HCT116 (cell line): ENCODE data around the gene ATG16L2. TPM values are rescaled to one million over a fixed set of nuclear protein-coding genes. Genes with fewer than 3 reads are reported as not detected.

Experiments
- ATAC-seq: fragments of 200-7000 bp; cut with Tn5 transposase; 2 replicates; pipeline ENCODE4 v1.9.1; 2020; ENCODE audit warnings: mild to moderate bottlenecking, moderate library complexity
- BruUV-seq: library from RNA; stranded (reverse); fragments of 400-500 nt; replicated peaks from 2 replicates; lab custom pipeline; 2021; lab: Mats Ljungman, UMichigan
- CTCF ChIA-PET: fragments of 300-600 bp; sonication (Branson Sonifier 250); formaldehyde crosslinking; loops from one replicate; lab custom pipeline; 2021; ENCODE audit warnings: antibody characterized with exemption; lab: Charles Lee
- POLR2A ChIA-PET: fragments of 300-600, 350-600 bp; sonication (Branson Sonifier 250); formaldehyde crosslinking; loops from one replicate; lab custom pipeline; 2021; ENCODE audit warnings: antibody characterized with exemption; lab: Charles Lee
- RAD21 ChIA-PET, 2 experiments: fragments of 300-600 bp; sonication (Branson Sonifier 250); formaldehyde crosslinking; loops; one replicate each; lab custom pipeline; 2023; ENCODE audit warnings: low total read pairs in 2 of 2; ENCODE audit not compliant: uncharacterized antibody in 2 of 2, unreplicated experiment in 2 of 2, low non-redundant PET in 1 of 2; lab: Charles Lee
- DNase-seq: peaks from one replicate; pipeline ENCODE4 v3.0.0-alpha.2; 2010; ENCODE audit warnings: low read depth, low spot score
- H2AFZ ChIP-seq: fragments of 200-600 bp; shearing (Covaris generic), sonication (generic); 2 replicates; pipeline ENCODE4 v1.6.1; 2017; ENCODE audit warnings: low read depth, mixed run types, mixed read lengths, antibody characterized with exemption, low read length; ENCODE audit not compliant: poor library complexity, severe bottlenecking
- H3K27ac ChIP-seq: 2 replicates; pipeline ENCODE4 v1.5.1; 2012; ENCODE audit warnings: low read depth, low read length
- H3K27me3 ChIP-seq: fragments of 200-600 bp; sonication (generic); 2 replicates; pipeline ENCODE4 v1.6.1; 2016; ENCODE audit warnings: mixed run types, low read length, mixed read lengths; ENCODE audit not compliant: insufficient read depth
- H3K36me3 ChIP-seq, 2 experiments: fragments of 200-500 bp in 1 of 2; fragments of 200-600 bp in 1 of 2; sonication (Bioruptor generic) in 1 of 2; sonication (generic) in 1 of 2; 2 replicates each; pipeline versions ENCODE4 v1.5.1 to v1.6.1; 2014 to 2016; ENCODE audit warnings: low read length in 2 of 2, inconsistent platforms in 1 of 2, mixed read lengths in 1 of 2, mixed run types in 1 of 2; ENCODE audit not compliant: insufficient read depth in 2 of 2, control insufficient read depth in 1 of 2
- H3K4me1 ChIP-seq, 2 experiments: fragments of 200-600 bp in 1 of 2; sonication (generic) in 1 of 2; 2 replicates each; pipeline versions ENCODE4 v1.5.1 to v1.6.1; 2012 to 2017; ENCODE audit warnings: low read length in 2 of 2, inconsistent platforms in 1 of 2, mild to moderate bottlenecking in 1 of 2, mixed read lengths in 1 of 2, mixed run types in 1 of 2, moderate library complexity in 1 of 2; ENCODE audit not compliant: insufficient read depth in 2 of 2, control insufficient read depth in 1 of 2
- H3K4me2 ChIP-seq: fragments of 200-600 bp; sonication (generic); 2 replicates; pipeline ENCODE4 v1.6.1; 2017; ENCODE audit warnings: mixed run types, low read length, mixed read lengths
- H3K4me3 ChIP-seq, 2 experiments: fragments of 200-600 bp in 1 of 2; sonication (generic) in 1 of 2; replicated peaks in 1 of 2; 2 replicates each; pipeline ENCODE4 v1.5.1; 2011 to 2016; ENCODE audit warnings: low read length in 2 of 2, control low read depth in 1 of 2, low read depth in 1 of 2, mild to moderate bottlenecking in 1 of 2, mixed read lengths in 1 of 2, mixed run types in 1 of 2
- H3K79me2 ChIP-seq: fragments of 200-600 bp; sonication (generic); 2 replicates; pipeline ENCODE4 v1.6.1; 2017; ENCODE audit warnings: mild to moderate bottlenecking, mixed run types, low read length, moderate library complexity, mixed read lengths; ENCODE audit not compliant: insufficient read depth
- H3K9ac ChIP-seq: fragments of 200-600 bp; sonication (generic); 2 replicates; pipeline ENCODE4 v1.6.1; 2016; ENCODE audit warnings: low read length, mixed read lengths
- H3K9me2 ChIP-seq: fragments of 200-600 bp; sonication (generic), shearing (Covaris generic); 2 replicates; pipeline ENCODE4 v1.6.1; 2017; ENCODE audit warnings: mixed run types, mild to moderate bottlenecking, moderate library complexity; ENCODE audit not compliant: insufficient read depth
- H3K9me3 ChIP-seq, 2 experiments: fragments of 200-500 bp in 1 of 2; fragments of 200-600 bp in 1 of 2; sonication (Bioruptor generic) in 1 of 2; sonication (generic) in 1 of 2; 2 replicates each; pipeline ENCODE4 v1.6.1; 2014 to 2017; ENCODE audit warnings: low read length in 2 of 2, mixed read lengths in 2 of 2, inconsistent platforms in 1 of 2, low read depth in 1 of 2, mild to moderate bottlenecking in 1 of 2, mixed run types in 1 of 2, moderate library complexity in 1 of 2; ENCODE audit not compliant: control insufficient read depth in 1 of 2, insufficient read depth in 1 of 2
- H4K20me1 ChIP-seq: fragments of 200-600 bp; sonication (generic), shearing (Covaris generic); 2 replicates; pipeline ENCODE4 v1.6.1; 2017; ENCODE audit warnings: mixed run types, mild to moderate bottlenecking, moderate library complexity; ENCODE audit not compliant: insufficient read depth
- CBX3 ChIP-seq: IDR thresholded peaks from 2 replicates; pipeline ENCODE4 v1.6.1; 2012; ENCODE audit warnings: low read depth
- CEBPB ChIP-seq: IDR thresholded peaks from 2 replicates; pipeline ENCODE4 v1.6.1; 2012; ENCODE audit warnings: low read depth
- EGR1 ChIP-seq: IDR thresholded peaks from 2 replicates; pipeline ENCODE4 v1.6.1; 2012; ENCODE audit warnings: low read depth
- ELF1 ChIP-seq: IDR thresholded peaks from 2 replicates; pipeline ENCODE4 v1.6.1; 2012; ENCODE audit warnings: low read depth, borderline replicate concordance
- EZH2 ChIP-seq: fragments of 200-600 bp; sonication (generic); IDR thresholded peaks from 2 replicates; pipeline ENCODE4 v1.6.1; 2017; ENCODE audit warnings: antibody characterized with exemption, mixed run types
- EZH2phosphoT487 ChIP-seq: fragments of 200-600 bp; IDR thresholded peaks from 2 replicates; pipeline ENCODE4 v1.6.1; 2018; ENCODE audit warnings: antibody characterized with exemption, borderline replicate concordance
- FOSL1 ChIP-seq: IDR thresholded peaks from 2 replicates; pipeline ENCODE4 v1.6.1; 2012; ENCODE audit warnings: low read depth
- POLR2A ChIP-seq: IDR thresholded peaks from 2 replicates; pipeline ENCODE4 v1.7.0; 2011; ENCODE audit warnings: borderline replicate concordance; ENCODE audit not compliant: insufficient read depth, insufficient read length; ENCODE audit errors: extremely low read depth
- POLR2AphosphoS5 ChIP-seq: IDR thresholded peaks from 2 replicates; pipeline ENCODE4 v1.6.1; 2011; ENCODE audit warnings: mild to moderate bottlenecking, low read depth, low read length, moderate library complexity
- RAD21 ChIP-seq: IDR thresholded peaks from 2 replicates; pipeline ENCODE4 v1.6.1; 2012; ENCODE audit warnings: low read depth, mild to moderate bottlenecking
- SRF ChIP-seq: IDR thresholded peaks from 2 replicates; pipeline ENCODE4 v1.6.1; 2012; ENCODE audit warnings: low read depth
- TCF7L2 ChIP-seq: IDR thresholded peaks from 2 replicates; pipeline ENCODE4 v1.7.0; 2011; ENCODE audit warnings: borderline replicate concordance, inconsistent platforms; ENCODE audit not compliant: insufficient read depth, insufficient read length; ENCODE audit errors: extremely low read depth
- YY1 ChIP-seq: IDR thresholded peaks from 2 replicates; pipeline ENCODE4 v1.6.1; 2011; ENCODE audit warnings: low read length, low read depth, moderate library complexity, mild to moderate bottlenecking; ENCODE audit not compliant: insufficient replicate concordance; ENCODE audit errors: extremely low read depth
- intact Hi-C: fragments of 100-400 bp; cut with micrococcal nuclease; formaldehyde crosslinking; loops from 2 replicates; pipeline ENCODE4 v1.10.0; 2022
- total RNA-seq: library from RNA; stranded (reverse); gene quantifications from one replicate; pipeline ENCODE4 v1.2.1, GENCODE V29; 2021; ENCODE audit not compliant: unreplicated experiment
- TF ChIP-seq, protein P1 (sequence below), 3 experiments: fragments of 200-600 bp in 1 of 3; sonication (generic) in 1 of 3; IDR thresholded peaks in 2 of 3; conservative IDR thresholded peaks in 1 of 3; 2 replicates each; pipeline ENCODE4 v1.5.1; 2012 to 2017; ENCODE audit warnings: low read depth in 2 of 3, low read length in 2 of 3, antibody characterized with exemption in 1 of 3, borderline replicate concordance in 1 of 3, control low read depth in 1 of 3, mild to moderate bottlenecking in 1 of 3, mixed read lengths in 1 of 3, mixed run types in 1 of 3, moderate library complexity in 1 of 3; ENCODE audit not compliant: insufficient read depth in 1 of 3
- TF ChIP-seq, protein P2 (sequence below): IDR thresholded peaks from 2 replicates; pipeline ENCODE4 v1.6.1; 2012
- TF ChIP-seq, protein P3 (sequence below): IDR thresholded peaks from 2 replicates; pipeline ENCODE4 v1.6.1; 2012

ATG16L2 gene
- total RNA-seq, 1 experiment from 2014 or later, result 15.2 TPM

GRCh38 chr11:72871119-72871518, 56.9 kb downstream of the ATG16L2 start:
- no peak overlapping the region for H2AFZ ChIP-seq
- no peak for ATAC-seq
- H3K4me2 ChIP-seq, result no peak overlapping the region
- H3K27ac ChIP-seq, result no peak overlapping the region
- TF ChIP-seq FOSL1, result no peak
- ChIA-PET POLR2A (no interaction called here), RAD21 (no interaction called here), CTCF (no interaction called here)
- no peaks in the 10 kb centered on the region for H3K36me3 ChIP-seq
- H3K9ac ChIP-seq, result no peak overlapping the region
- BruUV-seq, result no TSS peak
- H3K4me3 ChIP-seq, result no peak overlapping the region
- no peaks in the 10 kb centered on the region for H3K4me1 ChIP-seq
- H3K79me2 ChIP-seq, result no peaks in the 10 kb centered on the region
- no peak for DNase-seq
- no peaks in the 10 kb centered on the region for H3K9me2 ChIP-seq
- H3K9me3 ChIP-seq, result no peaks in the 10 kb centered on the region
- no peaks in the 10 kb centered on the region for H4K20me1 ChIP-seq
- intact Hi-C loops, result no loop called here
- H3K27me3 ChIP-seq, result no peaks in the 10 kb centered on the region

GRCh38 chr11:72872012-72872411, 57.8 kb downstream of the ATG16L2 start:
- ChIA-PET CTCF (interaction anchor here (0.7 kb wide), 1 partner anchor 14 kb away, joined by 4 read pairs; no protein-coding TSS in a partner anchor), RAD21 (no interaction called here), POLR2A (no interaction called here)
- H3K9me2 ChIP-seq, result no peaks in the 10 kb centered on the region
- no TSS peak for BruUV-seq
- no peaks in the 10 kb centered on the region for H3K36me3 ChIP-seq
- H3K79me2 ChIP-seq, result no peaks in the 10 kb centered on the region
- TF ChIP-seq EZH2phosphoT487 (no peak), CEBPB (no peak), ELF1 (no peak), EGR1 (no peak), POLR2AphosphoS5 (no peak), TCF7L2 (no peak), RAD21 (no peak), SRF (no peak), YY1 (no peak), FOSL1 (no peak), CBX3 (no peak), POLR2A (no peak), EZH2 (no peak)
- TF ChIP-seq, protein P1, sequence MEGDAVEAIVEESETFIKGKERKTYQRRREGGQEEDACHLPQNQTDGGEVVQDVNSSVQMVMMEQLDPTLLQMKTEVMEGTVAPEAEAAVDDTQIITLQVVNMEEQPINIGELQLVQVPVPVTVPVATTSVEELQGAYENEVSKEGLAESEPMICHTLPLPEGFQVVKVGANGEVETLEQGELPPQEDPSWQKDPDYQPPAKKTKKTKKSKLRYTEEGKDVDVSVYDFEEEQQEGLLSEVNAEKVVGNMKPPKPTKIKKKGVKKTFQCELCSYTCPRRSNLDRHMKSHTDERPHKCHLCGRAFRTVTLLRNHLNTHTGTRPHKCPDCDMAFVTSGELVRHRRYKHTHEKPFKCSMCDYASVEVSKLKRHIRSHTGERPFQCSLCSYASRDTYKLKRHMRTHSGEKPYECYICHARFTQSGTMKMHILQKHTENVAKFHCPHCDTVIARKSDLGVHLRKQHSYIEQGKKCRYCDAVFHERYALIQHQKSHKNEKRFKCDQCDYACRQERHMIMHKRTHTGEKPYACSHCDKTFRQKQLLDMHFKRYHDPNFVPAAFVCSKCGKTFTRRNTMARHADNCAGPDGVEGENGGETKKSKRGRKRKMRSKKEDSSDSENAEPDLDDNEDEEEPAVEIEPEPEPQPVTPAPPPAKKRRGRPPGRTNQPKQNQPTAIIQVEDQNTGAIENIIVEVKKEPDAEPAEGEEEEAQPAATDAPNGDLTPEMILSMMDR (IDR thresholded peaks at IDR 0.05 in 2 of 3, conservative IDR thresholded peaks at IDR 0.05 in 1 of 3; ENCODE audit: borderline replicate concordance in 1 of 3, insufficient read depth in 1 of 3, low read depth in 2 of 3, low read length in 2 of 3), result no peak
- TF ChIP-seq, protein P2, sequence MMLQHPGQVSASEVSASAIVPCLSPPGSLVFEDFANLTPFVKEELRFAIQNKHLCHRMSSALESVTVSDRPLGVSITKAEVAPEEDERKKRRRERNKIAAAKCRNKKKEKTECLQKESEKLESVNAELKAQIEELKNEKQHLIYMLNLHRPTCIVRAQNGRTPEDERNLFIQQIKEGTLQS, result no peak
- TF ChIP-seq, protein P3, sequence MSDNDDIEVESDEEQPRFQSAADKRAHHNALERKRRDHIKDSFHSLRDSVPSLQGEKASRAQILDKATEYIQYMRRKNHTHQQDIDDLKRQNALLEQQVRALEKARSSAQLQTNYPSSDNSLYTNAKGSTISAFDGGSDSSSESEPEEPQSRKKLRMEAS, result no peak
- H3K4me3 ChIP-seq, result no peak overlapping the region
- no peak overlapping the region for H3K27ac ChIP-seq
- no peaks in the 10 kb centered on the region for H3K4me1 ChIP-seq
- H3K9ac ChIP-seq, result no peak overlapping the region
- H4K20me1 ChIP-seq, result no peaks in the 10 kb centered on the region
- no peaks in the 10 kb centered on the region for H3K9me3 ChIP-seq
- H2AFZ ChIP-seq, result no peak overlapping the region
- H3K4me2 ChIP-seq, result no peak overlapping the region
- ATAC-seq (no peak), DNase-seq (no peak)
- intact Hi-C loops, result no loop called here
- H3K27me3 ChIP-seq, result no peaks in the 10 kb centered on the region
